Spleen (tissue), 11 donors: Measurements from ENCODE around the gene FAM107B. TPM values are rescaled to one million over a fixed set of nuclear protein-coding genes. Genes with fewer than 3 reads are reported as not detected.

ENCODE experiments used
- DNase-seq: peaks from one replicate; pipeline ENCODE4 v3.0.0-alpha.2; 2020
- H3K27ac ChIP-seq, 8 donors: fragments of 200-600 bp; sonication (generic) in 7 of 8; 1 replicate in 4 of 8; 2 replicates in 4 of 8; pipeline versions ENCODE4 v1.5.0 to v1.8.0; 2016 to 2021; ENCODE audit warnings: inconsistent platforms in 4 of 8, mild to moderate bottlenecking in 4 of 8, moderate library complexity in 1 of 8
- H3K27me3 ChIP-seq, 7 donors: fragments of 200-600 bp; sonication (generic) in 6 of 7; replicated peaks in 1 of 7; 1 replicate in 4 of 7; 2 replicates in 3 of 7; pipeline versions ENCODE4 v1.5.0 to v1.8.0; 2016 to 2021; ENCODE audit warnings: inconsistent platforms in 3 of 7, mild to moderate bottlenecking in 1 of 7
- H3K36me3 ChIP-seq, 6 donors: fragments of 200-600 bp; sonication (generic) in 5 of 6; 1 replicate in 4 of 6; 2 replicates in 2 of 6; pipeline versions ENCODE4 v1.5.0 to v1.8.0; 2016 to 2021; ENCODE audit warnings: inconsistent platforms in 2 of 6
- H3K4me1 ChIP-seq, 6 donors: fragments of 200-600 bp; sonication (generic) in 5 of 6; 1 replicate in 3 of 6; 2 replicates in 3 of 6; pipeline versions ENCODE4 v1.5.0 to v1.8.0; 2016 to 2021; ENCODE audit warnings: inconsistent platforms in 3 of 6
- H3K4me3 ChIP-seq, 8 donors: fragments of 200-600 bp; sonication (generic) in 7 of 8; 1 replicate in 4 of 8; 2 replicates in 4 of 8; pipeline versions ENCODE4 v1.5.0 to v1.8.0; 2016 to 2021; ENCODE audit warnings: inconsistent platforms in 4 of 8, mild to moderate bottlenecking in 4 of 8, moderate library complexity in 2 of 8
- H3K9me3 ChIP-seq, 8 donors: fragments of 200-600 bp; sonication (generic) in 7 of 8; 1 replicate in 4 of 8; 2 replicates in 4 of 8; pipeline versions ENCODE4 v1.5.0 to v1.8.0; 2016 to 2021; ENCODE audit warnings: inconsistent platforms in 4 of 8
- CTCF ChIP-seq, 11 experiments: fragments of 200-600 bp in 7 of 11; fragments of 450-650 bp in 4 of 11; sonication (generic) in 4 of 11; IDR thresholded peaks in 8 of 11; conservative IDR thresholded peaks in 3 of 11; 1 replicate in 7 of 11; 2 replicates in 4 of 11; pipeline versions ENCODE4 v1.4.0 to v1.8.0; 2016 to 2021; ENCODE audit warnings: antibody characterized with exemption in 11 of 11, inconsistent platforms in 4 of 11, mild to moderate bottlenecking in 1 of 11
- POLR2A ChIP-seq, 3 donors: fragments of 450-650 bp; IDR thresholded peaks; one replicate each; pipeline ENCODE4 v1.5.1; 2017; ENCODE audit warnings: antibody characterized with exemption in 3 of 3, mild to moderate bottlenecking in 1 of 3
- POLR2AphosphoS5 ChIP-seq, 3 donors: sonication (generic); formaldehyde crosslinking; IDR thresholded peaks; one replicate each; pipeline ENCODE4 v1.5.1; 2017; ENCODE audit warnings: antibody characterized with exemption in 3 of 3
- WGBS, 5 donors: extraction: QIAGEN DNeasy Blood & Tissue Kit in 3 of 5; methylation state at CpG; one replicate each; pipeline versions ENCODE4 v1.1.5 to v1.1.7; 2013 to 2018; 5-methylcytosine and 5-hydroxymethylcytosine counted together
- intact Hi-C: fragments of 100-400 bp; cut with DNase I; formaldehyde crosslinking; loops from one replicate; pipeline ENCODE4 v1.15.0; 2023; ENCODE audit warnings: low total_unique reads
- polyA plus RNA-seq, 3 donors: library from polyadenylated mRNA; stranded (reverse); fragments of 200-250 nt; gene quantifications; one replicate each; pipeline ENCODE4 v1.2.1, GENCODE V29; 2013
- total RNA-seq, 7 donors: library from RNA; depleted of rRNA in 3 of 7; stranded (reverse); fragments of >200 nt in 3 of 7; fragmentation: NEBNext Ultra II Directional in 4 of 7; extraction: Animal tissue kit (Norgen Biotek cat#: 25700) in 4 of 7; gene quantifications; one replicate each; pipeline versions ENCODE4 v1.1.0 to v1.2.1, GENCODE V29; 2016 to 2021
- donor health status: healthy with polysubstance abuse.
- donor health status: DM: no; HTN: no; CAD: no; lungs with moderate emphysema.
- donor health status: DM: no; HTN: no; CAD: no.
- donor health status: Bipolar disorder and iron deficiency.
- donor health status: healthy.
- donor health status: DM: no; HTN: no; CAD: no.
- donor health status: DM: yes; HTN: yes; CAD: no.

FAM107B gene
- total and polyA plus RNA-seq, 10 donors, result 40.1 to 115 (median 75.5) TPM

- Histone ChIP-seq H3K4me3 (no peak overlapping the region), H3K9me3 (no peaks in the 10 kb centered on the region), H3K4me1 (peaks cover 0 to 17% (median 4%) of the 10 kb centered on the region in 6 donors), H3K36me3 (no peaks in the 10 kb centered on the region), H3K27ac (no peak overlapping the region), H3K27me3 (no peaks in the 10 kb centered on the region)
- no peak for TF ChIP-seq POLR2A (IDR thresholded peaks at IDR 0.05)
- TF ChIP-seq POLR2AphosphoS5 (IDR thresholded peaks at IDR 0.05), result no peak
- intact Hi-C loops, result no loop called here
- 79 to 93% (median 90%) methylated on average over 3 of the region's 3 CpGs for WGBS, 5 donors
- no peak for DNase-seq
Measured at GRCh38 chr10:14676732-14677131, 98.0 kb downstream of the FAM107B start.

- DNase-seq, result no peak
- no peaks in the 10 kb centered on the region for H3K36me3 ChIP-seq
- intact Hi-C loops, result no loop called here
- H3K4me1 ChIP-seq, result peaks cover 0 to 17% (median 4%) of the 10 kb centered on the region in 6 donors
- no peak overlapping the region for H3K4me3 ChIP-seq
- WGBS, 5 donors, result 84 to 92% (median 91%) methylated on average over 8 of the region's 8 CpGs
- TF ChIP-seq CTCF (IDR thresholded peaks at IDR 0.05 in 8 of 11, conservative IDR thresholded peaks at IDR 0.05 in 3 of 11) (no peak), POLR2A (IDR thresholded peaks at IDR 0.05) (no peak), POLR2AphosphoS5 (IDR thresholded peaks at IDR 0.05) (no peak)
- no peaks in the 10 kb centered on the region for H3K27me3 ChIP-seq
- peaks cover 0 to 5% (median 0%) of the 10 kb centered on the region in 8 donors for H3K9me3 ChIP-seq
- no peak overlapping the region for H3K27ac ChIP-seq
Measured at GRCh38 chr10:14674376-14675050, 100.2 kb downstream of the FAM107B start.

- Histone ChIP-seq H3K4me1 (peaks cover 0 to 17% (median 4%) of the 10 kb centered on the region in 6 donors), H3K36me3 (no peaks in the 10 kb centered on the region), H3K27ac (no peak overlapping the region), H3K4me3 (peak overlapping the region in 3 of 8 donors; percentile 2 to 24 (median 7)), H3K27me3 (no peaks in the 10 kb centered on the region), H3K9me3 (peaks cover 0 to 5% (median 0%) of the 10 kb centered on the region in 8 donors)
- WGBS, 5 donors, result 34 to 45% (median 40%) methylated on average over 9 of the region's 9 CpGs
- no peak for DNase-seq
- intact Hi-C loops, result no loop called here
- TF ChIP-seq CTCF (IDR thresholded peaks at IDR 0.05 in 8 of 11, conservative IDR thresholded peaks at IDR 0.05 in 3 of 11) (no peak), POLR2A (IDR thresholded peaks at IDR 0.05) (no peak), POLR2AphosphoS5 (IDR thresholded peaks at IDR 0.05) (no peak)
Measured at GRCh38 chr10:14673189-14673861, 101.4 kb downstream of the FAM107B start.

- Histone ChIP-seq H3K27ac (no peak overlapping the region), H3K27me3 (no peaks in the 10 kb centered on the region), H3K4me3 (no peak overlapping the region), H3K9me3 (peaks cover 0 to 8% (median 1%) of the 10 kb centered on the region in 8 donors), H3K4me1 (peaks cover 0 to 17% (median 4%) of the 10 kb centered on the region in 6 donors), H3K36me3 (no peaks in the 10 kb centered on the region)
- 84 to 95% (median 88%) methylated on average over 6 of the region's 6 CpGs for WGBS, 5 donors
- DNase-seq, result no peak
- intact Hi-C loops, result no loop called here
- TF ChIP-seq CTCF (IDR thresholded peaks at IDR 0.05 in 8 of 11, conservative IDR thresholded peaks at IDR 0.05 in 3 of 11) (no peak), POLR2A (IDR thresholded peaks at IDR 0.05) (no peak), POLR2AphosphoS5 (IDR thresholded peaks at IDR 0.05) (no peak)
Measured at GRCh38 chr10:14671386-14671831, 103.3 kb downstream of the FAM107B start.
